Left ventricle myocardium inferior (tissue), 1 donor: Measurements from ENCODE around the gene ENPP4. TPM values are rescaled to one million over a fixed set of nuclear protein-coding genes. Genes with fewer than 3 reads are reported as not detected.
"Not testable (repeated sequence)": the region's sequence is repeated elsewhere in the genome, so short reads cannot be mapped to it uniquely, and the experiment has no call there.

Experiments used
- DNase-seq: peaks from one replicate; pipeline ENCODE4 v3.0.0-alpha.2; 2020
- H3K27ac ChIP-seq: fragments of 200-600 bp; replicated peaks from 2 replicates; pipeline ENCODE4 v1.8.0; 2021
- H3K27me3 ChIP-seq: fragments of 200-600 bp; 2 replicates; pipeline ENCODE4 v1.8.0; 2021; ENCODE audit warnings: low read depth
- H3K36me3 ChIP-seq: fragments of 200-600 bp; 2 replicates; pipeline ENCODE4 v1.8.0; 2021
- H3K4me1 ChIP-seq: fragments of 200-600 bp; 2 replicates; pipeline ENCODE4 v1.8.0; 2021
- H3K4me3 ChIP-seq: fragments of 200-600 bp; 2 replicates; pipeline ENCODE4 v1.8.0; 2021; ENCODE audit warnings: mild to moderate bottlenecking, moderate library complexity
- H3K9me3 ChIP-seq: fragments of 200-600 bp; replicated peaks from 2 replicates; pipeline ENCODE4 v1.8.0; 2021
- CTCF ChIP-seq: fragments of 200-600 bp; IDR thresholded peaks from 2 replicates; pipeline ENCODE4 v1.8.0; 2021; ENCODE audit warnings: antibody characterized with exemption, mild to moderate bottlenecking, borderline replicate concordance
- intact Hi-C: fragments of 100-400 bp; cut with micrococcal nuclease; formaldehyde crosslinking; loops from one replicate; pipeline ENCODE4 v1.11.0; 2022
- total RNA-seq: library from RNA; stranded (reverse); fragmentation: NEBNext Ultra II Directional; extraction: Animal tissue kit (Norgen Biotek cat#: 25700); gene quantifications from one replicate; pipeline ENCODE4 v1.2.1, GENCODE V29; 2021
- donor health status: DM: no; HTN: yes; CAD: no; lungs with severe emphysema.

ENPP4 gene
- total RNA-seq, 1 donor from 2014 or later, result 21.9 TPM

GRCh38 chr6:46116289-46116688, 13.5 kb upstream of the ENPP4 start:
- TF ChIP-seq CTCF, result no peak
- Histone ChIP-seq H3K9me3 (no peaks in the 10 kb centered on the region), H3K4me3 (no peak overlapping the region), H3K27ac (no peak overlapping the region), H3K4me1 (no peaks in the 10 kb centered on the region), H3K36me3 (no peaks in the 10 kb centered on the region), H3K27me3 (no peaks in the 10 kb centered on the region)
- DNase-seq, result no peak
- intact Hi-C loops, result no loop called here

GRCh38 chr6:46118157-46118556, 11.6 kb upstream of the ENPP4 start:
- Histone ChIP-seq H3K9me3 (no peaks in the 10 kb centered on the region), H3K27ac (no peak overlapping the region), H3K27me3 (no peaks in the 10 kb centered on the region), H3K4me1 (no peaks in the 10 kb centered on the region), H3K4me3 (no peak overlapping the region), H3K36me3 (no peaks in the 10 kb centered on the region)
- intact Hi-C loops, result no loop called here
- TF ChIP-seq CTCF, result no peak
- no peak for DNase-seq

- no peaks in the 10 kb centered on the region for H3K27me3 ChIP-seq
- TF ChIP-seq CTCF, result no peak
- H3K36me3 ChIP-seq, result no peaks in the 10 kb centered on the region
- H3K4me1 ChIP-seq, result no peaks in the 10 kb centered on the region
- no peak overlapping the region for H3K4me3 ChIP-seq
- no peaks in the 10 kb centered on the region for H3K9me3 ChIP-seq
- no peak for DNase-seq
- intact Hi-C loops, result no loop called here
- H3K27ac ChIP-seq, result no peak overlapping the region
Measured at GRCh38 chr6:46118836-46119235, 11.0 kb upstream of the ENPP4 start.

- H3K27ac ChIP-seq, H3K4me1 ChIP-seq, H3K9me3 ChIP-seq, intact Hi-C loops, H3K36me3 ChIP-seq, H3K4me3 ChIP-seq, H3K27me3 ChIP-seq: not testable (repeated sequence)
- DNase-seq, result peak; percentile 13
Measured at GRCh38 chr6:46119679-46120078, 10.1 kb upstream of the ENPP4 start.

- no peaks in the 10 kb centered on the region for H3K36me3 ChIP-seq
- H3K27ac ChIP-seq, result no peak overlapping the region
- H3K27me3 ChIP-seq, result no peaks in the 10 kb centered on the region
- peaks cover 45% of the 10 kb centered on the region for H3K4me1 ChIP-seq
- H3K9me3 ChIP-seq, result no peaks in the 10 kb centered on the region
- H3K4me3 ChIP-seq, result peak overlapping the region; percentile 79
- intact Hi-C loops, result no loop called here
- no peak for DNase-seq
- TF ChIP-seq CTCF, result no peak
Measured at GRCh38 chr6:46128476-46128875, 1.3 kb upstream of the ENPP4 start.

- no peak for DNase-seq
- Histone ChIP-seq H3K4me1 (peaks cover 53% of the 10 kb centered on the region), H3K27ac (peak overlapping the region; percentile 85), H3K9me3 (no peaks in the 10 kb centered on the region), H3K27me3 (no peaks in the 10 kb centered on the region), H3K4me3 (peak overlapping the region; percentile 79), H3K36me3 (no peaks in the 10 kb centered on the region)
- TF ChIP-seq CTCF, result no peak
- intact Hi-C loops, result no loop called here
Measured at GRCh38 chr6:46129291-46129628, 529 bp upstream of the ENPP4 start.
